Pancreas (tissue), 10 donors: ENCODE measurements around the gene COL9A1. TPM values are rescaled to one million over a fixed set of nuclear protein-coding genes. Genes with fewer than 3 reads are reported as not detected.
"Not testable (repeated sequence)": the region's sequence is repeated elsewhere in the genome, so short reads cannot be mapped to it uniquely, and the experiment has no call there.

Source experiments
- ATAC-seq, 4 donors: fragments of 200-7000 bp; cut with Tn5 transposase; one replicate each; pipeline versions ENCODE4 v1.8.0 to v1.9.1; 2020; ENCODE audit warnings: mild to moderate bottlenecking in 4 of 4, moderate library complexity in 4 of 4
- DNase-seq, 6 donors: peaks; one replicate each; pipeline ENCODE4 v3.0.0-alpha.2; 2020
- FAIRE-seq: peaks from 2 replicates; lab custom pipeline; 2012; peaks lifted over from hg19 to GRCh38; lab: Jason Lieb, UNC
- H3K27ac ChIP-seq, 4 donors: fragments of 200-600 bp; sonication (generic); 1 replicate in 3 of 4; 2 replicates in 1 of 4; pipeline versions ENCODE4 v1.5.0 to v1.8.0; 2020
- H3K27me3 ChIP-seq, 4 donors: fragments of 200-600 bp; one replicate each; pipeline ENCODE4 v1.8.0; 2021
- H3K36me3 ChIP-seq, 3 donors: fragments of 200-600 bp; sonication (generic) in 1 of 3; one replicate each; pipeline versions ENCODE4 v1.5.0 to v1.8.0; 2020 to 2021
- H3K4me1 ChIP-seq, 3 donors: fragments of 200-600 bp; one replicate each; pipeline ENCODE4 v1.8.0; 2021
- H3K4me3 ChIP-seq, 4 donors: fragments of 200-600 bp; sonication (generic) in 2 of 4; one replicate each; pipeline versions ENCODE4 v1.5.0 to v1.8.0; 2020 to 2021
- H3K9me3 ChIP-seq, 4 donors: fragments of 200-600 bp; one replicate each; pipeline ENCODE4 v1.8.0; 2021
- WGBS, 2 donors: extraction: QIAGEN DNeasy Blood & Tissue Kit; methylation state at CpG; one replicate each; pipeline ENCODE4 v1.1.7; 2013; 5-methylcytosine and 5-hydroxymethylcytosine counted together
- intact Hi-C, 3 donors: fragments of 100-400 bp; cut with DNase I; formaldehyde crosslinking; loops; one replicate each; pipeline versions ENCODE4 v1.11.1 to v1.14.2; 2022
- polyA plus RNA-seq, 2 donors: library from polyadenylated mRNA; stranded (reverse); fragments of 200-250 nt; gene quantifications; one replicate each; pipeline ENCODE4 v1.2.3, GENCODE V29; 2013
- total RNA-seq, 6 donors: library from RNA; stranded (reverse); fragmentation: NEBNext Ultra II Directional in 4 of 6; extraction: Animal tissue kit (Norgen Biotek cat#: 25700) in 4 of 6; gene quantifications; one replicate each; pipeline versions ENCODE4 v1.2.1 to v1.2.4, GENCODE V29; 2021 to 2023
- TF ChIP-seq, protein P1 (sequence below), 4 donors: fragments of 200-600 bp; sonication (generic) in 3 of 4; IDR thresholded peaks; one replicate each; pipeline versions ENCODE4 v1.5.0 to v1.8.0; 2021; ENCODE audit warnings: antibody characterized with exemption in 4 of 4
- donor health status: healthy with polysubstance abuse.
- donor health status: DM: no; HTN: no; CAD: no; lungs with moderate emphysema.
- donor health status: DM: no; HTN: no; CAD: no.
- donor health status: control.
- donor health status: control.
- donor health status: Bipolar disorder and iron deficiency.
- donor health status: DM: yes; HTN: yes; CAD: no.
- donor health status: DM: no; HTN: no; CAD: no.
- donor health status: DM: no; HTN: no; CAD: no.
- donor health status: DM: yes; HTN: yes; CAD: no.

Gene COL9A1
- total and polyA plus RNA-seq, 8 donors = 0.09 to 1.1 (median 0.27) TPM; not detected in 3

DNA sequence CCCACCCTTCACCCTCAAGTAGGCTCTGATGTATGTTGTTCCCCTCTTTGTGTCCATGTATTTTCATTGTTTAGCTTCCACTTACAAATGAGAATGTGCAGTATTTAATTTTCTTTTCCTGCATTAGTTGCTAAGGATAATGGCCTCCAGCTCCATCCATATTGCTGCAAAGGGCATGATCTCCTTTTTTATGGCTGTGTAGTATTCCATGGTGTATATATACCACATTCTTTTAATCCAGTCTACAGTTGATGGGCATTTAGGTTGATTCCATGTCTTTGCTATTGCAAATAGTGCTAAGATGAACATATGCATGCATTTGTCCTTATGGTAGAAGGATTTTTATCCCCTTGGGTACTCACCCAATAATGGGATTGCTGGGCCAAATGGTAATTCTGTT, 35.9 kb upstream of the COL9A1 start:
- Histone ChIP-seq H3K36me3 (no peaks in the 10 kb centered on the region), H3K27ac (no peak overlapping the region), H3K9me3 (no peaks in the 10 kb centered on the region), H3K4me3 (no peak overlapping the region), H3K27me3 (no peaks in the 10 kb centered on the region), H3K4me1 (no peaks in the 10 kb centered on the region)
- TF ChIP-seq, protein P1, sequence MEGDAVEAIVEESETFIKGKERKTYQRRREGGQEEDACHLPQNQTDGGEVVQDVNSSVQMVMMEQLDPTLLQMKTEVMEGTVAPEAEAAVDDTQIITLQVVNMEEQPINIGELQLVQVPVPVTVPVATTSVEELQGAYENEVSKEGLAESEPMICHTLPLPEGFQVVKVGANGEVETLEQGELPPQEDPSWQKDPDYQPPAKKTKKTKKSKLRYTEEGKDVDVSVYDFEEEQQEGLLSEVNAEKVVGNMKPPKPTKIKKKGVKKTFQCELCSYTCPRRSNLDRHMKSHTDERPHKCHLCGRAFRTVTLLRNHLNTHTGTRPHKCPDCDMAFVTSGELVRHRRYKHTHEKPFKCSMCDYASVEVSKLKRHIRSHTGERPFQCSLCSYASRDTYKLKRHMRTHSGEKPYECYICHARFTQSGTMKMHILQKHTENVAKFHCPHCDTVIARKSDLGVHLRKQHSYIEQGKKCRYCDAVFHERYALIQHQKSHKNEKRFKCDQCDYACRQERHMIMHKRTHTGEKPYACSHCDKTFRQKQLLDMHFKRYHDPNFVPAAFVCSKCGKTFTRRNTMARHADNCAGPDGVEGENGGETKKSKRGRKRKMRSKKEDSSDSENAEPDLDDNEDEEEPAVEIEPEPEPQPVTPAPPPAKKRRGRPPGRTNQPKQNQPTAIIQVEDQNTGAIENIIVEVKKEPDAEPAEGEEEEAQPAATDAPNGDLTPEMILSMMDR (IDR thresholded peaks at IDR 0.05) = no peak
- no peak for ATAC-seq
- DNase-seq = no peak
- no peak for FAIRE-seq
- intact Hi-C loops = no loop called here

DNA sequence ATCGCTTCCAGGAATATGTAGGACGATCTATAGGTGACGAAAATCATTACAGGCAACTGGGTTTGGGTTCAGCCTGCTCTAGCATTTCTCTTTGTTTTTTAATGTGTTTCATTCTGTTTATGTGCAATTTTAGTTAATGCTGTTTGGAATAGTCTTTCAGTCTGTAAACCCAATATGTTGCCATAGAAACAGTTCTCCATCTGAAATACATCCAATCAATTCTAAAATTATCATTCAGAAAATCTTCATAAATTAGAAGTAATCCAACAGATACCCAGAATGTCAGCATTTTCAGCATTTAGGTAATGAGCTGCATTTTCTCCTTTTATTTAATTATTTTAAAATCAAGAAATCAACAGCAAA, 34.8 kb upstream of the COL9A1 start:
- no peak overlapping the region for H3K27ac ChIP-seq
- TF ChIP-seq, protein P1 (IDR thresholded peaks at IDR 0.05) = no peak
- H3K9me3 ChIP-seq = no peaks in the 10 kb centered on the region
- WGBS, 2 donors = 61 to 70% methylated on average over 3 of the region's 3 CpGs
- no peak for DNase-seq
- H3K4me1 ChIP-seq = no peaks in the 10 kb centered on the region
- intact Hi-C loops = no loop called here
- H3K36me3 ChIP-seq = no peaks in the 10 kb centered on the region
- no peak for ATAC-seq
- H3K4me3 ChIP-seq = no peak overlapping the region
- no peak for FAIRE-seq
- no peaks in the 10 kb centered on the region for H3K27me3 ChIP-seq

DNA sequence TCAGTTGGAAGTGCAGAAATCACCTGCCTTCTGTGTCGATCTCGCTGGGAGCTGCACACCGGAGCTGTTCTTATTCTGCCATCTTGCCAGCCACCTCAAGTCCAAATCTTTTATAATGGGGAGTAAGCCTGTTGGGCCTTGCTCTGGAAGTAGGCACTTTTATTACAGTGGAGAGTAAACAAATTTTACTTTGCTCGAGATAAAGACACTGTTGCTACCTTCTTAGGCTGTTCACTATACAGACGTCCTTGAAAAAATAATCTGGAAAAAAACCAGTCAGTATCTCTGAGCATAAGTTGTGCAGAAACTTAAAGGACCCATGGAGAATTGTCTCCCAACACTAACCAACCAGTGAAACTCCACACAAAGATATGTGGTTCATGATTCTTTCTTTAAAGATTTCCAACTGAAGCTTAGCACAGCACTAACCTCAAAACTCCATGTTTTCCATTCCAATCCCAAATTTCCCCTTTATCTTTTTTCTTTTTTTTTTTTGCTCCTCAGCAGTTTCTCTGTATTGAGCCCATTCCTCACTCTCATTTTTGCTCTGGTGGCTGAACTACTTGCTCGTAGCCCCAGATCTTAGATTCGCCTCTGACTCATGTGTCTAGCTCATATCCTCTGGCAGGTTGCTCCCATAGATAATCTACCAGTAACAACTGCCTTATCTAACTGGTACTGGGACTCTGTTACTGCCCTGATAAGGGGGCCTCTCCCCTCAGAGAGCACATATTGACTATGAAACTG, 34.3 kb upstream of the COL9A1 start:
- WGBS, 2 donors = 48 to 61% methylated on average over 7 of the region's 7 CpGs

DNA sequence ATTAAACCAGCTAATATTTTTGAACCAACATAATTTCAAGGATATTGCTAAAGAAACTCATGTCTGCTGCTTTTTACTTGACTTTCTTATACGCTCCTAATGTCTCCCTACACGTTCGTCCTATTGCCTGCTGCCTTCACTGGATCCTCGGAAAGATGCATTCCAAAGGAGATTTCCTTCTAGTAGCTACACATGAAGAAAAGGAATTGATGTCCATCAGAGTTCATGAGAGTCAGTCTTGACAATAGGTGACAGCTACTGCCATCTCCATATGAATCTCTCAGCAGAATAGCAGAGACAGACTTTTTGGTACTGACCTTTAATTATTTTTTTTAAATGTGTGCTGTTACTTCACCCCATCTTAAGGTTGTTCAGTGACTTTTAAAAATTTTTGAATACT, 24.2 kb upstream of the COL9A1 start:
- FAIRE-seq (no peak), DNase-seq (no peak), ATAC-seq (no peak)
- H3K36me3 ChIP-seq = no peaks in the 10 kb centered on the region
- H3K9me3 ChIP-seq = no peaks in the 10 kb centered on the region
- intact Hi-C loops = no loop called here
- 59 to 77% methylated on average over 4 of the region's 4 CpGs for WGBS, 2 donors
- H3K4me1 ChIP-seq = no peaks in the 10 kb centered on the region
- H3K4me3 ChIP-seq = no peak overlapping the region
- H3K27ac ChIP-seq = no peak overlapping the region
- TF ChIP-seq, protein P1 (IDR thresholded peaks at IDR 0.05) = no peak
- H3K27me3 ChIP-seq = no peaks in the 10 kb centered on the region

More for the DNA sequence above, 34.3 kb upstream of the COL9A1 start:
- ATAC-seq = no peak
- Histone ChIP-seq H3K27me3 (no peaks in the 10 kb centered on the region), H3K36me3 (no peaks in the 10 kb centered on the region), H3K4me1 (no peaks in the 10 kb centered on the region), H3K4me3 (no peak overlapping the region), H3K27ac (no peak overlapping the region), H3K9me3 (no peaks in the 10 kb centered on the region)
- no peak for FAIRE-seq
- DNase-seq = no peak
- intact Hi-C loops = no loop called here
- TF ChIP-seq, protein P1 (IDR thresholded peaks at IDR 0.05) = no peak

DNA sequence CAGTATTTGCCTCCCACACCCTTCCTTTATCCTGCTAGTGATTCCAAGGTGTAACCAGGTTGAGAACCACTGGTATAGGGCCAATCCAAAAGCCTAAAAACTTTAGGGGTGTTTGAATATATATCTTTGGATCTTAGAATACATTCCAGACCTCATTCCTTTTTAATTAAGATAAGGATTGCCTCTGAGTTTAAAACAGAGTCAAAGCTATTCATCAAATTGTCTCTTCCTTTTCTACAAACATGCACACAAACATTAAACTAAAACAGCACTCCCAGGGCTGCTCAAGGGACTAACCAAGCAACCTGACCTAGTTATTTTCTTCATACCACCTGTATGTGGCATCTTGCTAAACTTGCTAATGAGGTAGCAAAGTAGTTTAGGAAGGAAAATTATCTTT, 22.1 kb upstream of the COL9A1 start:
- intact Hi-C loops = no loop called here
- FAIRE-seq (no peak), DNase-seq (no peak), ATAC-seq (no peak)
- Histone ChIP-seq H3K4me1 (no peaks in the 10 kb centered on the region), H3K27ac (no peak overlapping the region), H3K36me3 (no peaks in the 10 kb centered on the region), H3K9me3 (no peaks in the 10 kb centered on the region), H3K4me3 (no peak overlapping the region), H3K27me3 (no peaks in the 10 kb centered on the region)
- TF ChIP-seq, protein P1 (IDR thresholded peaks at IDR 0.05) = no peak

DNA sequence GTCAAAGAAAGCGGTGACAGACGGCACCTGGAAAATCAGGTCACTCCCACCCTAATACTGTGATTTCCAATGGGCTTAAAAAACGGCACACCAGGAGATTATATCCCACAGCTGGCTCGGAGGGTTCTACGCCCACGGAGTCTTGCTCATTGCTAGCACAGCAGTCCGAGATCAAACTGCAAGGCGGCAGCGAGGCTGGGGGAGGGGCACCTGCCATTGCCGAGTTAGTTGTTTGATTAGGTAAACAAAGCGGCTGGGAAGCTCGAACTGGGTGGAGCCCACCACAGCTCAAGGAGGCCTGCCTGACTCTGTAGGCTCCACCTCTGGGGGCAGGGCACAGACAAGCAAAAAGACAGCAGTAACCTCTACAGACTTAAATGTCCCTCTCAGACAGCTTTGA, 14.9 kb upstream of the COL9A1 start:
- H3K4me3 ChIP-seq, H3K4me1 ChIP-seq, H3K27me3 ChIP-seq, H3K36me3 ChIP-seq, H3K27ac ChIP-seq, ATAC-seq, H3K9me3 ChIP-seq, FAIRE-seq: not testable (repeated sequence)
- DNase-seq = peak in 1 of 6 donors; percentile 26
- 78 to 81% methylated on average over 12 of the region's 12 CpGs for WGBS, 2 donors
- intact Hi-C loops = loop anchor here in 1 of 3 donors (10.0 kb wide), 1 partner anchor 567 kb away; no protein-coding TSS in a partner anchor
